Measurements from ENCODE around the gene ZNF462.
"Not testable (repeated sequence)": the region's sequence is repeated elsewhere in the genome, so short reads cannot be mapped to it uniquely, and the experiment has no call there.

Gene ZNF462

GRCh38 chr9:106862821-106863720, at the start of gene ZNF462:
Gene ZNF462, plus strand, starts transcription at chr9:106863166. Its CDS starts 60,218 bp downstream, at chr9:106923384.
- peak; percentile 24 for DNase-seq

GRCh38 chr9:106816524-106816923, 46.4 kb upstream of the ZNF462 start:
- DNase-seq: no peak

GRCh38 chr9:106818034-106818433, 44.9 kb upstream of the ZNF462 start:
- DNase-seq: no peak

GRCh38 chr9:106820866-106821265, 42.1 kb upstream of the ZNF462 start:
- no peak for DNase-seq

GRCh38 chr9:106828070-106828469, 34.9 kb upstream of the ZNF462 start:
- DNase-seq: no peak

- no peak for DNase-seq
Observed at GRCh38 chr9:106828965-106829364, 34.0 kb upstream of the ZNF462 start.

- DNase-seq: peak; percentile 48
Observed at GRCh38 chr9:106829666-106830408, 33.1 kb upstream of the ZNF462 start.

GRCh38 chr9:106830527-106831150, 32.3 kb upstream of the ZNF462 start:
- DNase-seq: no peak

- no peak for DNase-seq
Observed at GRCh38 chr9:106834888-106835287, 28.1 kb upstream of the ZNF462 start.

GRCh38 chr9:106835840-106836239, 27.1 kb upstream of the ZNF462 start:
- no peak for DNase-seq

- DNase-seq: no peak
Observed at GRCh38 chr9:106843371-106843770, 19.6 kb upstream of the ZNF462 start.

- no peak for DNase-seq
Observed at GRCh38 chr9:106846307-106846706, 16.7 kb upstream of the ZNF462 start.

- no peak for DNase-seq
Observed at GRCh38 chr9:106846857-106847256, 16.1 kb upstream of the ZNF462 start.

GRCh38 chr9:106851640-106852039, 11.3 kb upstream of the ZNF462 start:
- not testable (repeated sequence) for DNase-seq

GRCh38 chr9:106857811-106858470, 5.0 kb upstream of the ZNF462 start:
- no peak for DNase-seq

- no peak for DNase-seq
Observed at GRCh38 chr9:106859957-106860720, 2.8 kb upstream of the ZNF462 start.

- DNase-seq: no peak
Observed at GRCh38 chr9:106860721-106861639, 2.0 kb upstream of the ZNF462 start.

- DNase-seq: no peak
Observed at GRCh38 chr9:106861640-106862109, 1.3 kb upstream of the ZNF462 start.

GRCh38 chr9:106862110-106862820, 701 bp upstream of the ZNF462 start:
- DNase-seq: no peak
